ENCODE results near the gene MEGF6.
"Not testable (repeated sequence)": the region's sequence is repeated elsewhere in the genome, so short reads cannot be mapped to it uniquely, and the experiment has no call there.

- TF ChIP-seq CTCF, POLR2A (IDR thresholded peaks at IDR 0.05): not testable (repeated sequence)
Observed at GRCh38 chr1:3583751-3584150, 27.6 kb downstream of the MEGF6 start.

All from uterus (tissue), 2 donors.